GM23338 (cell line): ENCODE measurements around the gene LRRC10B. TPM values are rescaled to one million over a fixed set of nuclear protein-coding genes. Genes with fewer than 3 reads are reported as not detected.

Experiments
- ATAC-seq: fragments of 200-7000 bp; cut with Tn5 transposase; 3 replicates; pipeline ENCODE4 v1.9.1; 2020
- DNase-seq: peaks from one replicate; pipeline ENCODE4 v3.0.0-alpha.2; 2015; ENCODE audit warnings: low spot score
- H2AFZ ChIP-seq: fragments of 200-600 bp; sonication (generic); 2 replicates; pipeline ENCODE4 v1.8.0; 2016; ENCODE audit warnings: antibody characterized with exemption, mild to moderate bottlenecking, moderate library complexity
- H3F3A ChIP-seq: fragments of 200-600 bp; sonication (generic); replicated peaks from 2 replicates; pipeline ENCODE4 v1.8.0; 2017; ENCODE audit warnings: antibody characterized with exemption, mixed run types, low read depth
- H3K27ac ChIP-seq: fragments of 200-600 bp; sonication (generic); 2 replicates; pipeline ENCODE4 v1.6.1; 2016; ENCODE audit warnings: low read depth
- H3K27me3 ChIP-seq: fragments of 200-600 bp; sonication (generic); 2 replicates; pipeline ENCODE4 v1.8.0; 2016; ENCODE audit warnings: mild to moderate bottlenecking, mixed run types, moderate library complexity; ENCODE audit not compliant: insufficient read depth
- H3K36me3 ChIP-seq: fragments of 200-600 bp; sonication (generic); 2 replicates; pipeline ENCODE4 v1.8.0; 2016; ENCODE audit warnings: mild to moderate bottlenecking; ENCODE audit not compliant: insufficient read depth
- H3K4me1 ChIP-seq: fragments of 200-600 bp; sonication (generic); 2 replicates; pipeline ENCODE4 v1.8.0; 2016; ENCODE audit warnings: mild to moderate bottlenecking, moderate library complexity; ENCODE audit not compliant: insufficient read depth
- H3K4me2 ChIP-seq: fragments of 200-600 bp; sonication (generic); 2 replicates; pipeline ENCODE4 v1.7.1; 2017; ENCODE audit warnings: mixed run types
- H3K4me3 ChIP-seq: fragments of 200-600 bp; sonication (generic); 2 replicates; pipeline ENCODE4 v1.6.1; 2016; ENCODE audit warnings: mixed run types
- H3K79me2 ChIP-seq: fragments of 200-600 bp; sonication (generic); replicated peaks from 2 replicates; pipeline ENCODE4 v1.8.0; 2017; ENCODE audit warnings: mild to moderate bottlenecking; ENCODE audit not compliant: insufficient read depth
- H3K9me2 ChIP-seq: fragments of 200-600 bp; sonication (generic); 2 replicates; pipeline ENCODE4 v1.8.0; 2017; ENCODE audit not compliant: insufficient read depth
- H4K20me1 ChIP-seq: fragments of 200-600 bp; sonication (generic); replicated peaks from 2 replicates; pipeline ENCODE4 v1.8.0; 2017; ENCODE audit warnings: mild to moderate bottlenecking; ENCODE audit not compliant: insufficient read depth
- H3K27ac Mint-ChIP-seq: 2 replicates; pipeline ENCODE4 v1.8.0; 2020; ENCODE audit warnings: inconsistent platforms, mild to moderate bottlenecking, moderate library complexity, mixed read lengths
- H3K27me3 Mint-ChIP-seq: 3 replicates; pipeline ENCODE4 v1.8.0; 2022; ENCODE audit warnings: low read depth, mild to moderate bottlenecking, moderate library complexity, mixed read lengths, inconsistent platforms; ENCODE audit not compliant: insufficient read depth, poor library complexity
- H3K36me3 Mint-ChIP-seq: 3 replicates; pipeline ENCODE4 v1.8.0; 2021; ENCODE audit warnings: low read depth, mild to moderate bottlenecking, inconsistent platforms, moderate library complexity, mixed read lengths
- H3K4me1 Mint-ChIP-seq: 3 replicates; pipeline ENCODE4 v1.8.0; 2020; ENCODE audit warnings: mild to moderate bottlenecking, inconsistent platforms, mixed read lengths
- H3K4me3 Mint-ChIP-seq: 3 replicates; pipeline ENCODE4 v1.8.0; 2021; ENCODE audit warnings: moderate library complexity, mild to moderate bottlenecking, inconsistent platforms, mixed read lengths
- H3K9me3 Mint-ChIP-seq: 3 replicates; pipeline ENCODE4 v1.8.0; 2020; ENCODE audit warnings: moderate library complexity, mild to moderate bottlenecking, inconsistent platforms, mixed read lengths
- CTCF ChIP-seq, 2 experiments: fragments of 200-600 bp in 1 of 2; sonication (generic) in 1 of 2; conservative IDR thresholded peaks; 2 replicates each; pipeline versions ENCODE4 v1.5.1 to v1.6.1; 2016 to 2017; ENCODE audit warnings: antibody characterized with exemption in 2 of 2, low read depth in 2 of 2, mild to moderate bottlenecking in 2 of 2, moderate library complexity in 1 of 2
- EZH2 ChIP-seq: fragments of 200-600 bp; sonication (generic); IDR thresholded peaks from one replicate; pipeline ENCODE4 v1.8.0; 2017; ENCODE audit warnings: antibody characterized with exemption, mild to moderate bottlenecking, low read depth; ENCODE audit not compliant: unreplicated experiment
- JUNB ChIP-seq: IDR thresholded peaks from one replicate; pipeline ENCODE4 v1.6.1; 2016; ENCODE audit warnings: antibody characterized with exemption; ENCODE audit not compliant: unreplicated experiment
- NANOG ChIP-seq: IDR thresholded peaks from 2 replicates; pipeline ENCODE4 v1.6.1; 2016; ENCODE audit warnings: antibody characterized with exemption, borderline replicate concordance
- POLR2AphosphoS5 ChIP-seq: IDR thresholded peaks from 2 replicates; pipeline ENCODE4 v1.6.1; 2016; ENCODE audit warnings: antibody characterized with exemption, low read depth
- REST ChIP-seq: IDR thresholded peaks from one replicate; pipeline ENCODE4 v1.6.1; 2018; ENCODE audit warnings: antibody characterized with exemption; ENCODE audit not compliant: unreplicated experiment
- ZNF114 ChIP-seq: fragments of 250-450 bp; sonication (Bioruptor Pico); IDR thresholded peaks from 2 replicates; pipeline ENCODE4 v1.5.0; 2020; ENCODE audit warnings: mild to moderate bottlenecking, moderate library complexity
- ZNF331 ChIP-seq: fragments of 250-450 bp; sonication (Bioruptor Pico); IDR thresholded peaks from 2 replicates; pipeline ENCODE4 v1.5.0; 2020; ENCODE audit warnings: low read depth, mild to moderate bottlenecking, moderate library complexity
- polyA plus RNA-seq: library from polyadenylated mRNA; unstranded; fragments of >200 nt; fragmentation: Nextera tagmentation; extraction: Ambion mirVana; gene quantifications from 2 replicates; pipeline ENCODE4 v1.2.1, GENCODE V29; 2016
- total RNA-seq: library from RNA; depleted of rRNA; stranded (reverse); fragments of >200 nt; shearing (Covaris generic); gene quantifications from 2 replicates; pipeline ENCODE4 v1.2.3, GENCODE V29; 2014
- TF ChIP-seq, protein P1 (sequence below): IDR thresholded peaks from 2 replicates; pipeline ENCODE4 v1.6.1; 2016; ENCODE audit warnings: antibody characterized with exemption

The LRRC10B gene
- total and polyA plus RNA-seq, 2 experiments from 2014 or later, result 0.47 to 1.6 TPM

DNA sequence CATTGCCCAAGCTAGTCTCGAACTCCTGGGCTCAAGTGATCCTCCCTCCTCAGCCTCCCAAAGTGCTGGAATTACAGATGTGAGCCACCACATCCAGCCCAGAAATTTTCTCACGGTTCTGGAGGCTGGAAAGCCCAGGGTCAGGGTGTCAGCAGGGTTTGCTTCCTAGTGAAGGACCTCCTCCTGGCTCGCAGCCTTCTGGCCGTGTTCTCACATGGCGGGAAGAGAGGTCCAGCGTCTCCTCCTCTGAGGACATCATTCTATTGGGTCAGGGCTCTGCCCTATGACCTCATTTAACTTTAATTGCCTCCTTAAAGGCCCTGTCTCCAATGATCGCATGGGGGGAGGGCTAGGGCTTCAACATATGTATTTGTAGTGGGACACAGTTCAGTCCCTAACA is 40.5 kb upstream of the LRRC10B start:
- H3K4me2 ChIP-seq, result no peak overlapping the region
- H3K4me3 Mint-ChIP-seq, result no peak overlapping the region
- H3K27me3 ChIP-seq, result no peaks in the 10 kb centered on the region
- peaks cover 6% of the 10 kb centered on the region for H3K27me3 Mint-ChIP-seq
- H3K4me3 ChIP-seq, result no peak overlapping the region
- H3K79me2 ChIP-seq, result no peaks in the 10 kb centered on the region
- H3F3A ChIP-seq, result no peaks in the 10 kb centered on the region
- H3K9me3 Mint-ChIP-seq, result no peaks in the 10 kb centered on the region
- no peak for ATAC-seq
- no peaks in the 10 kb centered on the region; the same call in 2 of the 3 replicates for H3K4me1 Mint-ChIP-seq
- H3K27ac ChIP-seq, result no peak overlapping the region
- TF ChIP-seq, protein P1, sequence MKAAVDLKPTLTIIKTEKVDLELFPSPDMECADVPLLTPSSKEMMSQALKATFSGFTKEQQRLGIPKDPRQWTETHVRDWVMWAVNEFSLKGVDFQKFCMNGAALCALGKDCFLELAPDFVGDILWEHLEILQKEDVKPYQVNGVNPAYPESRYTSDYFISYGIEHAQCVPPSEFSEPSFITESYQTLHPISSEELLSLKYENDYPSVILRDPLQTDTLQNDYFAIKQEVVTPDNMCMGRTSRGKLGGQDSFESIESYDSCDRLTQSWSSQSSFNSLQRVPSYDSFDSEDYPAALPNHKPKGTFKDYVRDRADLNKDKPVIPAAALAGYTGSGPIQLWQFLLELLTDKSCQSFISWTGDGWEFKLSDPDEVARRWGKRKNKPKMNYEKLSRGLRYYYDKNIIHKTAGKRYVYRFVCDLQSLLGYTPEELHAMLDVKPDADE, result no peak
- no peak for TF ChIP-seq REST
- TF ChIP-seq POLR2AphosphoS5, result no peak
- TF ChIP-seq ZNF331, result no peak
- no peak for TF ChIP-seq ZNF114
- no peak for TF ChIP-seq CTCF (conservative IDR thresholded peaks at IDR 0.05; ENCODE audit: low read depth in 2 of 2)
- TF ChIP-seq NANOG, result no peak
- TF ChIP-seq JUNB, result no peak
- DNase-seq, result no peak
- H3K4me1 ChIP-seq, result no peaks in the 10 kb centered on the region
- no peak overlapping the region for H3K27ac Mint-ChIP-seq
- peaks cover 7% of the 10 kb centered on the region; the same call in 1 of the 3 replicates for H3K36me3 Mint-ChIP-seq
- H4K20me1 ChIP-seq, result peaks cover 3% of the 10 kb centered on the region; the same call in 1 of the 2 replicates
- no peaks in the 10 kb centered on the region for H3K36me3 ChIP-seq
- no peaks in the 10 kb centered on the region for H3K9me2 ChIP-seq
- no peak overlapping the region for H2AFZ ChIP-seq

DNA sequence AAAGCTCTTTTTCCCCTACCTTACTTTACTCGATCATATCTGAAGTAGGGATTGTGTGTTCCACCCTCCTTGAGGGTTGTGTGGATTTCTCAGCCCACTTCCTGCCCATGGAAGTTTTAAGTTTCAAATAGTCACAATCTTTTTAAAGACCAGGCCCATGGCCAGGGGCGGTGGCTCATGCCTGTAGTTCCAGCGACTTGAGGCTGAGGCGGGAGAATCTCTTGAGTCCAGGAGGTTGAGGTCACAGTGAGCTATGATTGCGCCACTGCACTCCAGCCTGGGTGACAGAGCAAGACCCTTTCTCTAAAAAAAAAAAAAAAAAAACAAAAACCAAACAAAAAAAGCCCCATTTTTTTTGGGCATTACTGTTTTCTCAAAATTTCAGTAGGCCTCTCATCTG is 36.3 kb upstream of the LRRC10B start:
- Mint-ChIP-seq H3K4me3 (no peak overlapping the region), H3K9me3 (no peaks in the 10 kb centered on the region), H3K27ac (no peak overlapping the region), H3K36me3 (peaks cover 4% of the 10 kb centered on the region; the same call in 2 of the 3 replicates), H3K4me1 (no peaks in the 10 kb centered on the region; the same call in 2 of the 3 replicates), H3K27me3 (peaks cover 4% of the 10 kb centered on the region)
- ATAC-seq (no peak), DNase-seq (no peak)
- no peaks in the 10 kb centered on the region for H3K27me3 ChIP-seq
- H3K36me3 ChIP-seq, result no peaks in the 10 kb centered on the region
- H3K27ac ChIP-seq, result no peak overlapping the region
- 0 out of 2 replicates have a peak, but pooled peaks cover 2% of the 10 kb centered on the region for H3F3A ChIP-seq
- H4K20me1 ChIP-seq, result peaks cover 3% of the 10 kb centered on the region; the same call in 1 of the 2 replicates
- H3K9me2 ChIP-seq, result no peaks in the 10 kb centered on the region
- no peak overlapping the region for H3K4me2 ChIP-seq
- H3K4me1 ChIP-seq, result no peaks in the 10 kb centered on the region
- H2AFZ ChIP-seq, result no peak overlapping the region
- H3K4me3 ChIP-seq, result no peak overlapping the region
- H3K79me2 ChIP-seq, result no peaks in the 10 kb centered on the region
- TF ChIP-seq EZH2 (no peak), CTCF (conservative IDR thresholded peaks at IDR 0.05; ENCODE audit: low read depth in 2 of 2) (no peak), ZNF331 (no peak)
